BLaER1 (cell line): ENCODE data around the gene XPNPEP2.

ENCODE experiments used
- H3K27ac ChIP-seq: shearing (Covaris generic); formaldehyde crosslinking; 2 replicates; pipeline ENCODE4 v1.8.1; 2022
- H3K27me3 ChIP-seq: shearing (Covaris generic); formaldehyde crosslinking; 2 replicates; pipeline ENCODE4 v1.8.1; 2022
- H3K36me3 ChIP-seq: shearing (Covaris generic); formaldehyde crosslinking; 2 replicates; pipeline ENCODE4 v1.8.1; 2022
- H3K4me1 ChIP-seq: shearing (Covaris generic); formaldehyde crosslinking; 2 replicates; pipeline ENCODE4 v1.8.1; 2022
- H3K4me2 ChIP-seq: shearing (Covaris generic); formaldehyde crosslinking; 2 replicates; pipeline ENCODE4 v1.8.1; 2022
- H3K4me3 ChIP-seq: shearing (Covaris generic); formaldehyde crosslinking; 2 replicates; pipeline ENCODE4 v1.8.1; 2022
- H3K9ac ChIP-seq: shearing (Covaris generic); formaldehyde crosslinking; 2 replicates; pipeline ENCODE4 v1.8.1; 2022
- H3K9me3 ChIP-seq: shearing (Covaris generic); formaldehyde crosslinking; 2 replicates; pipeline ENCODE4 v1.8.1; 2022
- H4K20me1 ChIP-seq: shearing (Covaris generic); formaldehyde crosslinking; 2 replicates; pipeline ENCODE4 v1.8.1; 2022
- Cebpa-rat ChIP-seq: shearing (Covaris generic); IDR thresholded peaks from 2 replicates; pipeline ENCODE4 v1.8.1; 2022

The XPNPEP2 gene

GRCh38 chrX:129760155-129760554, 21.4 kb downstream of the XPNPEP2 start:
- peak overlapping the region; percentile 75 for H3K27ac ChIP-seq
- no peak for TF ChIP-seq Cebpa-rat
- H3K4me2 ChIP-seq = peak overlapping the region; percentile 73
- H3K27me3 ChIP-seq = peaks cover 79% of the 10 kb centered on the region
- H4K20me1 ChIP-seq = no peaks in the 10 kb centered on the region; the same call in 1 of the 2 replicates
- no peaks in the 10 kb centered on the region for H3K9me3 ChIP-seq
- no peaks in the 10 kb centered on the region for H3K36me3 ChIP-seq
- peaks cover 81% of the 10 kb centered on the region for H3K4me1 ChIP-seq
- H3K4me3 ChIP-seq = no peak overlapping the region
- 0 out of 2 replicates have a peak overlapping the region, but pooled peaks have one; percentile 39 for H3K9ac ChIP-seq

GRCh38 chrX:129760981-129761380, 22.2 kb downstream of the XPNPEP2 start:
- H3K4me3 ChIP-seq = no peak overlapping the region
- no peaks in the 10 kb centered on the region for H3K36me3 ChIP-seq
- peak overlapping the region; percentile 73; the same call in 1 of the 2 replicates for H3K4me2 ChIP-seq
- no peaks in the 10 kb centered on the region; the same call in 1 of the 2 replicates for H4K20me1 ChIP-seq
- peaks cover 78% of the 10 kb centered on the region for H3K27me3 ChIP-seq
- H3K9ac ChIP-seq = no peak overlapping the region
- peaks cover 77% of the 10 kb centered on the region for H3K4me1 ChIP-seq
- H3K27ac ChIP-seq = peak overlapping the region; percentile 75; the same call in 1 of the 2 replicates
- no peak for TF ChIP-seq Cebpa-rat
- H3K9me3 ChIP-seq = no peaks in the 10 kb centered on the region

GRCh38 chrX:129761596-129761995, 22.8 kb downstream of the XPNPEP2 start:
- H3K27ac ChIP-seq = no peak overlapping the region
- no peak overlapping the region for H3K4me3 ChIP-seq
- H4K20me1 ChIP-seq = no peaks in the 10 kb centered on the region; the same call in 1 of the 2 replicates
- H3K27me3 ChIP-seq = peaks cover 72% of the 10 kb centered on the region
- H3K9ac ChIP-seq = no peak overlapping the region
- no peak for TF ChIP-seq Cebpa-rat
- no peaks in the 10 kb centered on the region for H3K36me3 ChIP-seq
- peaks cover 74% of the 10 kb centered on the region for H3K4me1 ChIP-seq
- H3K4me2 ChIP-seq = no peak overlapping the region
- no peaks in the 10 kb centered on the region for H3K9me3 ChIP-seq

- H4K20me1 ChIP-seq = no peaks in the 10 kb centered on the region
- H3K4me3 ChIP-seq = no peak overlapping the region
- H3K27ac ChIP-seq = no peak overlapping the region
- H3K36me3 ChIP-seq = no peaks in the 10 kb centered on the region
- no peak overlapping the region for H3K9ac ChIP-seq
- H3K27me3 ChIP-seq = peaks cover 66% of the 10 kb centered on the region
- H3K4me1 ChIP-seq = peaks cover 74% of the 10 kb centered on the region
- H3K4me2 ChIP-seq = no peak overlapping the region
- TF ChIP-seq Cebpa-rat = no peak
- H3K9me3 ChIP-seq = no peaks in the 10 kb centered on the region
These were observed 23.7 kb downstream of the XPNPEP2 start for GRCh38 chrX:129762448-129762847.

GRCh38 chrX:129763666-129764065, 24.9 kb downstream of the XPNPEP2 start:
- no peaks in the 10 kb centered on the region for H3K36me3 ChIP-seq
- TF ChIP-seq Cebpa-rat = no peak
- peaks cover 65% of the 10 kb centered on the region for H3K27me3 ChIP-seq
- no peak overlapping the region for H3K4me2 ChIP-seq
- no peaks in the 10 kb centered on the region for H3K9me3 ChIP-seq
- H3K27ac ChIP-seq = no peak overlapping the region
- H3K9ac ChIP-seq = no peak overlapping the region
- H3K4me1 ChIP-seq = peaks cover 74% of the 10 kb centered on the region
- no peak overlapping the region for H3K4me3 ChIP-seq
- H4K20me1 ChIP-seq = no peaks in the 10 kb centered on the region

- Histone ChIP-seq H3K27ac (peak overlapping the region; percentile 86), H4K20me1 (no peaks in the 10 kb centered on the region), H3K9ac (no peak overlapping the region), H3K9me3 (no peaks in the 10 kb centered on the region), H3K36me3 (no peaks in the 10 kb centered on the region), H3K4me2 (peak overlapping the region; percentile 70), H3K4me3 (no peak overlapping the region), H3K4me1 (peaks cover 93% of the 10 kb centered on the region), H3K27me3 (peaks cover 79% of the 10 kb centered on the region)
- no peak for TF ChIP-seq Cebpa-rat
These were observed 29.4 kb downstream of the XPNPEP2 start for GRCh38 chrX:129768186-129768585.

GRCh38 chrX:129768586-129769466, 30.0 kb downstream of the XPNPEP2 start:
- H3K4me2 ChIP-seq = peak overlapping the region; percentile 70
- H3K4me1 ChIP-seq = peaks cover 93% of the 10 kb centered on the region
- peaks cover 80% of the 10 kb centered on the region for H3K27me3 ChIP-seq
- TF ChIP-seq Cebpa-rat = no peak
- no peaks in the 10 kb centered on the region for H4K20me1 ChIP-seq
- H3K9ac ChIP-seq = peak overlapping the region; percentile 45; the same call in 1 of the 2 replicates
- H3K9me3 ChIP-seq = no peaks in the 10 kb centered on the region
- H3K27ac ChIP-seq = peak overlapping the region; percentile 86
- H3K36me3 ChIP-seq = no peaks in the 10 kb centered on the region
- no peak overlapping the region for H3K4me3 ChIP-seq

GRCh38 chrX:129769467-129770154, 30.8 kb downstream of the XPNPEP2 start:
- no peaks in the 10 kb centered on the region for H3K36me3 ChIP-seq
- peak overlapping the region; percentile 70 for H3K4me2 ChIP-seq
- no peak for TF ChIP-seq Cebpa-rat
- no peaks in the 10 kb centered on the region for H3K9me3 ChIP-seq
- H4K20me1 ChIP-seq = no peaks in the 10 kb centered on the region
- H3K4me1 ChIP-seq = peaks cover 93% of the 10 kb centered on the region
- H3K4me3 ChIP-seq = no peak overlapping the region
- H3K9ac ChIP-seq = peak overlapping the region; percentile 45; the same call in 1 of the 2 replicates
- peak overlapping the region; percentile 86 for H3K27ac ChIP-seq
- peaks cover 80% of the 10 kb centered on the region for H3K27me3 ChIP-seq

- TF ChIP-seq Cebpa-rat = no peak
- Histone ChIP-seq H3K9me3 (no peaks in the 10 kb centered on the region), H3K27ac (peak overlapping the region; percentile 82), H3K4me1 (peaks cover 100% of the 10 kb centered on the region), H3K9ac (no peak overlapping the region), H4K20me1 (no peaks in the 10 kb centered on the region), H3K36me3 (no peaks in the 10 kb centered on the region), H3K4me3 (no peak overlapping the region), H3K4me2 (peak overlapping the region; percentile 70), H3K27me3 (peaks cover 78% of the 10 kb centered on the region)
These were observed 32.7 kb downstream of the XPNPEP2 start for GRCh38 chrX:129771266-129771995.
